Stromal cell of bone marrow (primary cell): ENCODE results near the gene S100A5.
A peak's percentile ranks its signal among the peaks of the same experiment; 100 is the strongest.

Experiments used
- DNase-seq: peaks from one replicate; pipeline ENCODE4 v3.0.0-alpha.2; 2012; ENCODE audit warnings: low read depth

The S100A5 gene

DNA sequence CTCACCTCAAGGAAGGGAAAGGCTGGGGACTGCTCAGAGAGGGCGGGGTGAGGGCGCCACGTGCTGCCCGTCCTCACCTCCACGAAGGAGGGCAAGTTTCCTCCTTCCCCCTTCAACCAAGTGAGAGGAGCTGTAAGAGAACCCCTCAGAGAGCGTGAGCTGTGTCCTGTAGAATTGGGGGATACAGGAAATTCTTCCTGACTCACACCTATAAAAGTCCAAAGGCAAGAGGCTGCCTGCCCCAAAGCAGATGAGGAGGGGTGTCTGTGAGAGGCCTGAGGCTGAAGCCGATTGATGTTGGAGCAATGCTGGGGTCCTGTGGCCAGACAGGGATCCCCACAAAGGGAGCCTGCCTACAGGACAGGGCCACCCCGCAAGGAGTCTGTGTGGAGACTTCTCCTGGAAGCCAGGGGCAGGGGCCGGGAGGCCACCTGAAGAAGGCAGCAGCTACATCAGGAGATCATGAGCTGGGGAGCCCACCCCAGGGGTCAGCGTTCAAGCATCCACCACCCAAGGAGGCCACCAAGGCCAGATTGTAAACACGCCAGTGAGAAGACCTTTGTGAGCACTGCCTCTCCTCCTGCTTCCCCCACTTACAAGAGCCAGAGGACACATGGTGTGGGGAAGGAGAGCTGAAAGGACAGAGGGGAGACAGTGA is 32.7 kb downstream of the S100A5 start:
- DNase-seq = no peak

DNA sequence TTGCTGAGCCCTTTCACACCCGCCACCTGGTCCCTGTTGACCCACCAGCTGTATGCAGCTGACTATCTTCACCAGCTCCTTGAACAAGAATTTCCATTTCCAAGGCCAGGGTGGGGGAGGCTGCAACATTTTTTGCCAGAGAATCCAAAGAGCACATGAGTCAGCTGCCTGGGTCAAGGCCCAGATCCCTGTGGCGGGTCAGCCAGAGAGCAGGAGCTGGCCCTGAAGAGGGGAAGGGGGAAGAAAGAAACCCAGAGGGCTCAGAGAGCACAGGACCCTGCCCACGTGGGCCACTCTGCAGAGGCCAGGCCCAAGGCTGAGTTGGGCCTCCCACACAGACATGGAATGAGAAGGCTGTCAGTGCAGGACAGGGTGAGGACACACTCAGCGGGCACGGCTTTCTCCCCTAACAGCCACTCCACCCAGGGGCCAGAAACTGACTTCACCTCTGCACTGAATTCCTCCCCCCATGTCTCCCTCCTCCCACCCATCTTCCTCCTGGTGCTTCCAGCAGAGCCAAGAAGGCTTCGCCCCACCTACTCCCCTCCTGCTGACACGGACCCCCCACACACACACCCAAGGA is 33.8 kb downstream of the S100A5 start:
- DNase-seq = peak; percentile 92

DNA sequence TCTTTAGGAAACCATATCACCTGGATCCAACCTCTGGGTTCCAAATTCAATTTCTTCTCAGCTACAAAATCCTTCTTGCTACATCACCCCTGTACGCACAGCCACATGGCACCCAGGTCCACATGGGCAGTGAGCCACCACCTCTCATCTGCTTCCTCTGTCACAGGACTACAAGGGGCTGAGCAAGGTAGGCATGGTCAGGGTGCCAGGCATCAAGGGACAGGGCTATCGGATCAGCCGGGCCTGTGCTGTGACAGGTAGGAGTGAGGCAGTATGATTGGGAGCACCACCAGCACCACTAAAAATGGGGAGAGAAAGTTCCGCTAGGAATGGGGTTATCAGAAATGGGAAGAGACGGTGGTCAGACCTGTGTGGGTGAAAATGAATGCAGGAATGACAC is 34.3 kb downstream of the S100A5 start:
- no peak for DNase-seq

DNA sequence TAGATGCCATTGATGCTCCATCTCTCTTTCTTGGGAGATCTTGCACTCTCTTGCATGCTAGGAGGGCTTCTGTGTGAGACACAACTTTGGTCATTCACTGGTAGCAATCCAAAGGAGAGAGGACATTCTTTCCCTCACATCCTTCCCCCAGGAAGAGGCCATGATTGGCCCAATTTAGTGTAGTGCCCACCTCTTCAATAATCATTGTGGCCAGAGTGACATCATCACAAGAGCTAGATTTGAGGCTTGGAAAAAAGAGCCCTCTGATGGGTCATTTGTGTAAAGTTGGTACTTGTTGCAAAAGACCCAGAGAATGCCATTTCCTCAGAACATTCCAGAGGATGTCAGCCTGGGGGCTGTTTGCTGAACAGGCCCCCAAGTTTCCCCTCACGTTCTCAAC is 35.2 kb downstream of the S100A5 start:
- peak; percentile 10 for DNase-seq

DNA sequence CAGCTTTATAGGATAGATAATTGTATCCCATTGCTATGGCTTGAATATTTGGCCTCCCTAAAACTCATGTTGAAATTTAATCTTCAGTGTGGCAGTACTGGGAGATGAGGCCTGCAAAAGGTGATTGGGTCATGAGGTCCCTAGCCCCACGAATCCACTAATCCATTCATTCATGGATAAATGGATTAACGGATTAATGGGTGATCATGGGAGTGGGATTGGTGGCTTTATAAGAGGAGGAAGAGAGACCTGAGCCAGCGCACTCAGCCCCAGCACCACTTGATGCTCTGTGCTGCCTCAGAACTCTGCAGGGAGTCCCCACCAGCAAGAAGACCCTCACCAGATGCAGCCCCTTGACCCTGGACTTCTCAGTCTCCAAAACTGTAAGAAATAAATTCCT is 37.0 kb downstream of the S100A5 start:
- DNase-seq = no peak

DNA sequence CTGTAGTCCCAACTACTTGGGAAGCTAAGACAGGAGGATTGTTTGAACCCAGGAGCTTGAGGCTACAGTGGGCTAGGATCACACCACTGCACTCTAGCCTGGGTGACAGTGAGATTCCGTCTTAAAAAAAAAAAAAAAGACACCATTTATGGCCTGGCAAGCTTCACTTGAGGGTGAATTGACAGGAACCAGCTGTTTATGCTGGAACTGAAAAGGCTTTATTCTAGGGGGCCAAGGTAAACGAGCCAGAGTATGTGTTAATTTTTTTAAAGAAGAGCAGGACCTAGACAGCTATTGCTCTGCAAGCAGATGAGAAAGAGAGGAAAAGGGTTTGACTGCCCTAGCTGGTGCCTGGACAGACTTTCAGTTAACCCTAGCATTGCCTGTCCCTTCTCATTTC is 42.0 kb downstream of the S100A5 start:
- DNase-seq = no peak

DNA sequence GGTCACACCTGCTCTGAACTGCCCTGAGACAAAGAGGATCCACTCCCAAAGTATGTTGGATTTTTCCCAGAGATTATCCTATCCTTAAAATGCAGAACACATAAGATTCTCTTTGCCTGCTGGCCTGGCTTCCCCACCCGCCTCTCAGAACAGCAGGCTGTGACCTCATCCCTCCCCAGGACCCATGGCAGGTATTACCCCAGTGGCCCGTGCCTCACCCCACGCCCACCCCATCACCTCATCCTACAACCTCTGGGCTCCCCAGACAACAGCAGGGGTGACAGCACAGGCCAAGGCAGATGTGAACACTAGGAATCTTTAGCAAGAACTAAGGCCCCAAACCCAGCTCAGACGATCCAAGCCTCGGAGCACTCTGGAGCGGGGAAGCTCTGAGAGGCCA is 45.2 kb downstream of the S100A5 start:
- no peak for DNase-seq

DNA sequence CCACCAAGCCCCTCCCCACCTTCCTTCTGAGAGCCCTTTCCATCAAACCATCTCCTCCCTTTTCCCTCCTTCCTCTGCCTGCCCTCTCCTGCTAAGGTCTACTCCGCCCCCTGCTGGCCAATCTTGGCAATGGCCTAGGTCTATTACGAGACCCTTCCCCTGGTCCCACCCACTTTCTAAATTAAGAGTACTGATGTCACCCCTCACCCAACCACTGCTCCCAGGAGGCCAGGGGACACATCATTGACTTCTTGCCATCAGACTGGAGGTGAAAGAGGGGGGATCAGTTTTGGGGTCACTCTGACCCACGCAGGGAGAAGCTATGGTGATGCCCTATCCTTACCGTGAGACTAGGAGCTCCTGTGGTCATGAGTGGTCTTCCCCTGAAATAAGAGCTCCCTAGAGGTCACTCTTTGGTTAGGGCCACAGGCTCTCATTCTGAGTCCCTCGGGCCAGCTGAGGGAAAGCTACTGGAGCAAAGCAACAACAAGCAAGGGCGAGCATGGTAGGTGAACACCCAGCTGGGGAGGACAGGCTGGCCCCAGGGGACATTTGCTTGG is 45.7 kb downstream of the S100A5 start:
- DNase-seq = peak; percentile 16

DNA sequence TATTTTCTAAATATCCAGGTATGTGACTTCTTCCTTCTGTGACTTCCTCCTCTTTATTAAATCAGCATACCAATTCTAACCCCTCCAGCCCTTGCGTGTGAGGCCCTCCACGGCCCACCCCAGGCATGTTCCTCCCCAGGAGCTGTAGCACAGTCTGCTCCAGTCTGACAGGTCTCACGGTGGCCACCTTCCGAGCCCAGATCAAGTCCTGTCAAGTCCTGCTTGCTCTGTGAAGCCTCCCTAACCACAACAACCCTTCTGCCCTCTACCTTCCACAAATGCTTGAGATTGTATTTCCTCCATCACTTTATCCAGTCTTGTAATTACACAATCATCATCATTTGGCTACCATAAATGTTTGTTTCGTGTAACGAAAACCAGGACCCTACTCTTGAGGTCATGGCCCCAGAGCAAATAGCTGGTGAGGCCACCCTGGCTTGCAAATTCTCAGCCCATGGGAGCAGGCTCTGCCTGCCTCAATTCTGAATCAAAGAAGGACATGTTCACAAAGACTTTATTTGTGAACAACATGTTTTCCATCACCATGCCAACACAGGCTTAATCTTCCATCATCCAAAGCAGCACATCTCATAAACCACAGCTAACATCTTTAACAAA is 47.3 kb downstream of the S100A5 start:
- no peak for DNase-seq

DNA sequence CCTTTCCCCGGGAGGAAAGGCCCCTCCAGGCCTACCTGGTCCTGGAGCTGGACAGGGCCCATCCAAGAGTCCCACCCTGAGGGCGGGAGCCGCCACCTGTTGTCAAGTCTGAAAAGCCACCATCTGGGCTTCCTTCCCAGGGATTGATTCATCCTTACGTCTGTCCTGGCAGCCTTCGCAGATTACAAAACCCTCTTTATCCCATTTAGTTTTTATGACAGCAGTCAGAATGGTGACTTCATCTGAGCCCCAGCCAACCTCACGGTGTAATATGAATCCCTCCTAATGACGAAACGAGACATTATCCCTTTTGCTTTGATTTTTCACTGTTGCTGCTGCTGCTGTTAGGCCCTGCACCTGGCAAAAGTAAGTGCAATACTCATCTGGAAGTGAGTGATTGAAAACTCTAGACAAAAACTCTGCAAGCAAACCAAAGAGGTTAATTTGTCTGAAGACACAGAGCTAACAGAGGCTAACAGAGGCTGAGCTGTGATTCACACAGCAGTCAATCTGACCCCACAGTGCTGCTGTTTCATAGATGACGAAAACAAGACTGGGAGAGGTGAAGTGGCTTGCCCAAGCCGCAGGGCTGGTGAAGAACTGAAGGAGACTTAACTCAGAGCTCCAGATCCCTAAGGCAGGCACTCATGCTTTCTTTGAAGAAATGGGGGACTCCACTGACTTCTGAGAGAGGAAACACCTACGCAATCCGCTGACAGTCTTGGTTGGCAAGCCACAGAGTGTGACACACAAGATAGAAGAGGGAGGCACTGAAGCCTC is 50.3 kb downstream of the S100A5 start:
- peak; percentile 94 for DNase-seq

DNA sequence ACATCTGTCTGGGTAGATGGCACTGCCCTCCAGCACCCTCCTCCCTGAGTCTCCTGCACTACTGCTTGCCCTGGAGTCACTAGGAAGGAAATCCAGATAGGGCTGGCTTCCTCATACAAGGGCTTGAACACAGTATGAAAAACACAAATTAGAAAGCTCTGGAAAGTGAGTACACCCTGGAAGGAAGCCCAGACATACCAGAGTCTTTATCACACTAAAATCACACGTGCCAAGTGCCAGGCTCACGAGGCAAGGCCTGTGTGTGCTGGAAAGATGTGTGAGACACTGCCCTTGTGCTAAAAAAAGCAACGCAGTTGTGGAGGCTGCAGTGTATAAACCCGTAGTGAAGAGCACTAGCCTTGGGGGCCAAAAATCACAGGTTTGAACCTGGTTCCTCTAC is 52.0 kb downstream of the S100A5 start:
- peak; percentile 71 for DNase-seq

DNA sequence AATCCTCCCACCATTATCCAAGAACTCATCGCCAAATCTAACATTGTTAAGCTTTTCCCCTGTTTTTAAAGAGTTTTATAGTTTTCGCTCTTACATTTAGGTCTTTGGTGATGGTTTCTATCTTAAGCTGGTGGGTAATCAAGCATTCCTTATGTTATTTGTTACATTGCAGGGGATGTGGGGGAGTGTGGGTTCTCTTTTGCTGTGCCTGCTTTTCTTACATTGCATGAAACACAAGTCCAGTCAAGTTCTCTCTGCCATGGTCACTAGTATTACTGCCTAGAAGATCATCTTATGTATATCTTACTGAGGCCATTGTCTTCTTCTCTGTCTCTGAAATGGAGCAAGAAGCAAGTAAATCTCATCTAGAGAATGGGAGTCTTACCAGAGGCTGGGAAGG is 53.0 kb downstream of the S100A5 start:
- no peak for DNase-seq
